SK-N-SH (cell line): ENCODE measurements around the gene ALDOB.

Experiments
- CHD2 ChIP-seq: fragments of 150-350 bp; IDR thresholded peaks from 2 replicates; pipeline ENCODE4 v1.6.1; 2018; ENCODE audit warnings: low read length; ENCODE audit not compliant: partially characterized antibody
- EP300 ChIP-seq, 2 experiments: IDR thresholded peaks; 2 replicates each; pipeline versions ENCODE4 v1.4.0 to v1.6.1; 2012; ENCODE audit warnings: borderline replicate concordance in 1 of 2, low read depth in 1 of 2, low read length in 1 of 2
- FOXJ3 ChIP-seq: sonication (generic); formaldehyde crosslinking; IDR thresholded peaks from 2 replicates; pipeline ENCODE4 v1.5.1; 2020; ENCODE audit warnings: mild to moderate bottlenecking, missing genetic modification reagents
- MXI1 ChIP-seq: IDR thresholded peaks from 2 replicates; pipeline ENCODE4 v1.6.1; 2012; ENCODE audit warnings: mild to moderate bottlenecking, low read depth, low read length, improper control_type of control experiment
- POLR2AphosphoS5 ChIP-seq: IDR thresholded peaks from 2 replicates; pipeline ENCODE4 v1.6.1; 2012; ENCODE audit warnings: low read depth, low read length
- RCOR1 ChIP-seq: fragments of 150-350 bp; IDR thresholded peaks from 2 replicates; pipeline ENCODE4 v1.6.1; 2017; ENCODE audit warnings: antibody characterized with exemption, low read length
- TAF1 ChIP-seq: IDR thresholded peaks from 2 replicates; pipeline ENCODE4 v1.6.1; 2012; ENCODE audit warnings: low read depth, mild to moderate bottlenecking, low read length, moderate library complexity, borderline replicate concordance
- TF ChIP-seq, protein P1 (sequence below): IDR thresholded peaks from 2 replicates; pipeline ENCODE4 v1.6.1; 2012; ENCODE audit warnings: mild to moderate bottlenecking, low read depth, low read length, moderate library complexity
- TF ChIP-seq, protein P2 (sequence below): fragments of 200-600 bp; sonication (generic); IDR thresholded peaks from 2 replicates; pipeline ENCODE4 v1.6.1; 2017; ENCODE audit warnings: antibody characterized with exemption, mild to moderate bottlenecking, moderate library complexity
- TF ChIP-seq, protein P3 (sequence below): IDR thresholded peaks from 2 replicates; pipeline ENCODE4 v1.4.0; 2012; ENCODE audit warnings: low read depth, borderline replicate concordance

DNA sequence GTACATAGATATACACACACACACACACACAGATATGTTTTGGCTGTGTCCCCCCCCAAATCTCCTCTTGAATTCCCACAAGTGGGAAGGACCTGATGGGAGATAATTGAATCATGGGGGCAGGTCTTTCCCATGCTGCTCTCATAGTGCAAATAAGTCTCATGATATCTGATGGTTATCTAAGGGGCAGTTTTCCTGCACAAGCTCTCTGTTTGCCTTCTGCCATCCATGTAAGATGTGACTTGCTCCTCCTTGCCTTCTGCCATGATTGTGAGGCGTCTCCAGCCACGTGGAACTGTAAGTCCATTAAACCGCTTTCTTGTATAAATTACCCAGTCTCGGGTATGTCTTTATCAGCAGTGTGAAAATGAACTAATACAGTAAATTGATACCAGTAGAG is 15.9 kb upstream of the ALDOB start:
- no peak for TF ChIP-seq MXI1
- TF ChIP-seq, protein P1, sequence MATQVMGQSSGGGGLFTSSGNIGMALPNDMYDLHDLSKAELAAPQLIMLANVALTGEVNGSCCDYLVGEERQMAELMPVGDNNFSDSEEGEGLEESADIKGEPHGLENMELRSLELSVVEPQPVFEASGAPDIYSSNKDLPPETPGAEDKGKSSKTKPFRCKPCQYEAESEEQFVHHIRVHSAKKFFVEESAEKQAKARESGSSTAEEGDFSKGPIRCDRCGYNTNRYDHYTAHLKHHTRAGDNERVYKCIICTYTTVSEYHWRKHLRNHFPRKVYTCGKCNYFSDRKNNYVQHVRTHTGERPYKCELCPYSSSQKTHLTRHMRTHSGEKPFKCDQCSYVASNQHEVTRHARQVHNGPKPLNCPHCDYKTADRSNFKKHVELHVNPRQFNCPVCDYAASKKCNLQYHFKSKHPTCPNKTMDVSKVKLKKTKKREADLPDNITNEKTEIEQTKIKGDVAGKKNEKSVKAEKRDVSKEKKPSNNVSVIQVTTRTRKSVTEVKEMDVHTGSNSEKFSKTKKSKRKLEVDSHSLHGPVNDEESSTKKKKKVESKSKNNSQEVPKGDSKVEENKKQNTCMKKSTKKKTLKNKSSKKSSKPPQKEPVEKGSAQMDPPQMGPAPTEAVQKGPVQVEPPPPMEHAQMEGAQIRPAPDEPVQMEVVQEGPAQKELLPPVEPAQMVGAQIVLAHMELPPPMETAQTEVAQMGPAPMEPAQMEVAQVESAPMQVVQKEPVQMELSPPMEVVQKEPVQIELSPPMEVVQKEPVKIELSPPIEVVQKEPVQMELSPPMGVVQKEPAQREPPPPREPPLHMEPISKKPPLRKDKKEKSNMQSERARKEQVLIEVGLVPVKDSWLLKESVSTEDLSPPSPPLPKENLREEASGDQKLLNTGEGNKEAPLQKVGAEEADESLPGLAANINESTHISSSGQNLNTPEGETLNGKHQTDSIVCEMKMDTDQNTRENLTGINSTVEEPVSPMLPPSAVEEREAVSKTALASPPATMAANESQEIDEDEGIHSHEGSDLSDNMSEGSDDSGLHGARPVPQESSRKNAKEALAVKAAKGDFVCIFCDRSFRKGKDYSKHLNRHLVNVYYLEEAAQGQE = no peak
- TF ChIP-seq, protein P2, sequence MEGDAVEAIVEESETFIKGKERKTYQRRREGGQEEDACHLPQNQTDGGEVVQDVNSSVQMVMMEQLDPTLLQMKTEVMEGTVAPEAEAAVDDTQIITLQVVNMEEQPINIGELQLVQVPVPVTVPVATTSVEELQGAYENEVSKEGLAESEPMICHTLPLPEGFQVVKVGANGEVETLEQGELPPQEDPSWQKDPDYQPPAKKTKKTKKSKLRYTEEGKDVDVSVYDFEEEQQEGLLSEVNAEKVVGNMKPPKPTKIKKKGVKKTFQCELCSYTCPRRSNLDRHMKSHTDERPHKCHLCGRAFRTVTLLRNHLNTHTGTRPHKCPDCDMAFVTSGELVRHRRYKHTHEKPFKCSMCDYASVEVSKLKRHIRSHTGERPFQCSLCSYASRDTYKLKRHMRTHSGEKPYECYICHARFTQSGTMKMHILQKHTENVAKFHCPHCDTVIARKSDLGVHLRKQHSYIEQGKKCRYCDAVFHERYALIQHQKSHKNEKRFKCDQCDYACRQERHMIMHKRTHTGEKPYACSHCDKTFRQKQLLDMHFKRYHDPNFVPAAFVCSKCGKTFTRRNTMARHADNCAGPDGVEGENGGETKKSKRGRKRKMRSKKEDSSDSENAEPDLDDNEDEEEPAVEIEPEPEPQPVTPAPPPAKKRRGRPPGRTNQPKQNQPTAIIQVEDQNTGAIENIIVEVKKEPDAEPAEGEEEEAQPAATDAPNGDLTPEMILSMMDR = no peak
- no peak for TF ChIP-seq RCOR1
- TF ChIP-seq, protein P3, sequence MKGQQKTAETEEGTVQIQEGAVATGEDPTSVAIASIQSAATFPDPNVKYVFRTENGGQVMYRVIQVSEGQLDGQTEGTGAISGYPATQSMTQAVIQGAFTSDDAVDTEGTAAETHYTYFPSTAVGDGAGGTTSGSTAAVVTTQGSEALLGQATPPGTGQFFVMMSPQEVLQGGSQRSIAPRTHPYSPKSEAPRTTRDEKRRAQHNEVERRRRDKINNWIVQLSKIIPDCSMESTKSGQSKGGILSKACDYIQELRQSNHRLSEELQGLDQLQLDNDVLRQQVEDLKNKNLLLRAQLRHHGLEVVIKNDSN = no peak
- no peak for TF ChIP-seq FOXJ3 (CRISPR knock-in tag)
- no peak for TF ChIP-seq EP300 (IDR thresholded peaks at IDR 0.05; ENCODE audit: borderline replicate concordance in 1 of 2, low read depth in 1 of 2, low read length in 1 of 2)
- TF ChIP-seq POLR2AphosphoS5 = no peak
- TF ChIP-seq CHD2 = no peak
- TF ChIP-seq TAF1 = no peak
